NCI-H1417 (cell line): ENCODE measurements around the gene PRR36.

Experiments
- DNase-seq, 3 experiments: peaks; one replicate each; lab custom pipeline; 2025; lab: John Stamatoyannopoulos, UW

PRR36 gene

DNA sequence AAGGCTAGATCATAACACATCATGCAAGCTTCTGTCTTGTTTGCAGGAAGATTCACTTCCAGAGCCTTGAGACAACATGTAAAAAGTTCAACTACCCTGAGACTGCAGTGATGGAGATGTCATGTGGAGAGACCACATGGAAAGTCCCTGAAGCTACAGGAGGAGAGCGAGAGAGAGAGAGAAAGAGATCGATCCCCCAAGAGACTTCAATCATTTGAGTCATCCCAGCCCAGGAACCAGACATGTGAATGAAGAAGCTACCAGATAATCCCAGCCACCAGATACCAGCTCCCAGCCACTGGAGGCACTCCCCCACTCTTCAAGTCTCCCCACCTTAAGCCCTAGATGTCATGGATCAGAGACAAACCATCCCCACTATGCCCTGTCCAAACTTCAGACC lies 54.9 kb downstream of the PRR36 start:
- no peak for DNase-seq

DNA sequence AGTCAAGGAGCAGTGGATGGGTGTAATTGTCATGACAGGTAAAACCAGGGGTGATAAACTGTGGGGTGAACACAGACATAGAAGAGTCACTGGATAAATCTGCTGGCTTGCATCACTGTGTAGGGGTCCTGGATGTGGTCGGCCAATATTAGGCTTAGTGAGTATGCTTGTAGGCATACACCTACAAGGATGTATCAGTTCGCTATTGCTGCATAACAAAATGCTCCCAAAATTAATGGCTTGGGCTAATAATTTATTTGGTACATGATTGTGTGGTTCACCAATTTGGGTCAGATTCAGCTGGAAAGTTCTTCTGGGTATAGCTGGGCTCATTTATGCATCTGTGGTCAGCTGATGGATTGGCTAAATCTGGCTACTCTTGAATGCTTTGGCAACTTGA lies 55.4 kb downstream of the PRR36 start:
- DNase-seq, result no peak
